SK-N-SH (cell line): ENCODE data around the gene PSKH1. TPM values are rescaled to one million over a fixed set of nuclear protein-coding genes. Genes with fewer than 3 reads are reported as not detected.
A peak's percentile ranks its signal among the peaks of the same experiment; 100 is the strongest.

Experiments used
- CTCF ChIA-PET: fragments of 300-600, 350-600 bp; formaldehyde crosslinking; extraction: SDS; loops from one replicate; lab custom pipeline; 2021; lab: Yijun Ruan, JAX
- POLR2A ChIA-PET: fragments of 350-600 bp; sonication (Branson Sonifier 250); formaldehyde crosslinking; extraction: SDS; loops from one replicate; lab custom pipeline; 2020; ENCODE audit warnings: antibody characterized with exemption, inconsistent platforms; lab: Yijun Ruan, JAX
- DNase-seq: peaks from one replicate; pipeline ENCODE4 v3.0.0; 2012
- H2AFZ ChIP-seq: fragments of 200-600 bp; sonication (generic); 2 replicates; pipeline ENCODE4 v1.8.1; 2016; ENCODE audit warnings: antibody characterized with exemption, mild to moderate bottlenecking, low read depth
- H3F3A ChIP-seq: fragments of 200-600 bp; sonication (generic); replicated peaks from 2 replicates; pipeline ENCODE3; 2016; ENCODE audit warnings: antibody characterized with exemption, mild to moderate bottlenecking; ENCODE audit not compliant: insufficient read depth
- H3K27ac ChIP-seq, 2 experiments: fragments of 200-500 bp in 1 of 2; fragments of 200-600 bp in 1 of 2; sonication (Bioruptor generic) in 1 of 2; sonication (generic), shearing (Covaris generic) in 1 of 2; 2 replicates each; pipeline versions ENCODE4 v1.5.1 to v1.6.1; 2014 to 2016; ENCODE audit warnings: low read depth in 2 of 2, inconsistent platforms in 1 of 2, low read length in 1 of 2, mild to moderate bottlenecking in 1 of 2, mixed read lengths in 1 of 2
- H3K27me3 ChIP-seq: fragments of 200-600 bp; sonication (generic), shearing (Covaris generic); 2 replicates; pipeline ENCODE4 v1.6.1; 2016; ENCODE audit warnings: mixed run types; ENCODE audit not compliant: insufficient read depth
- H3K36me3 ChIP-seq, 2 experiments: fragments of 200-500 bp in 1 of 2; fragments of 200-600 bp in 1 of 2; sonication (Bioruptor generic) in 1 of 2; sonication (generic) in 1 of 2; replicated peaks in 1 of 2; 2 replicates each; pipeline versions ENCODE3 to v1.5.1; 2014 to 2016; ENCODE audit warnings: low read length in 1 of 2, mild to moderate bottlenecking in 1 of 2; ENCODE audit not compliant: insufficient read depth in 2 of 2, control insufficient read depth in 1 of 2
- H3K4me1 ChIP-seq, 2 experiments: fragments of 200-500 bp in 1 of 2; fragments of 200-600 bp in 1 of 2; sonication (Bioruptor generic) in 1 of 2; sonication (generic), shearing (Covaris generic) in 1 of 2; 2 replicates each; pipeline versions ENCODE4 v1.5.1 to v1.6.1; 2014 to 2016; ENCODE audit warnings: low read depth in 1 of 2, low read length in 1 of 2, mixed run types in 1 of 2; ENCODE audit not compliant: insufficient read depth in 2 of 2, control insufficient read depth in 1 of 2
- H3K4me2 ChIP-seq: fragments of 200-600 bp; sonication (generic), shearing (Covaris generic); 2 replicates; pipeline ENCODE4 v1.6.1; 2017; ENCODE audit warnings: mixed run types
- H3K4me3 ChIP-seq, 2 experiments: fragments of 200-500 bp in 1 of 2; fragments of 200-600 bp in 1 of 2; sonication (Bioruptor generic) in 1 of 2; sonication (generic), shearing (Covaris generic) in 1 of 2; 2 replicates each; pipeline versions ENCODE4 v1.5.1 to v1.8.1; 2014 to 2016; ENCODE audit warnings: low read depth in 2 of 2, inconsistent platforms in 1 of 2, low read length in 1 of 2, mild to moderate bottlenecking in 1 of 2, mixed read lengths in 1 of 2, moderate library complexity in 1 of 2
- H3K79me2 ChIP-seq: fragments of 200-600 bp; sonication (generic); 2 replicates; pipeline ENCODE4 v1.8.1; 2017; ENCODE audit warnings: mild to moderate bottlenecking; ENCODE audit not compliant: insufficient read depth
- H3K9ac ChIP-seq: fragments of 200-600 bp; sonication (generic); 2 replicates; pipeline ENCODE4 v1.6.1; 2017; ENCODE audit warnings: mixed run types
- H3K9me2 ChIP-seq: fragments of 200-600 bp; sonication (generic); 2 replicates; pipeline ENCODE4 v1.6.1; 2017; ENCODE audit warnings: mixed run types
- H3K9me3 ChIP-seq: fragments of 200-600 bp; sonication (generic); 2 replicates; pipeline ENCODE4 v1.6.1; 2017; ENCODE audit warnings: mixed run types, mild to moderate bottlenecking, moderate library complexity
- H4K20me1 ChIP-seq: fragments of 200-600 bp; sonication (generic); 2 replicates; pipeline ENCODE4 v1.6.1; 2017; ENCODE audit warnings: mild to moderate bottlenecking, mixed run types; ENCODE audit not compliant: insufficient read depth
- CHD2 ChIP-seq: fragments of 150-350 bp; IDR thresholded peaks from 2 replicates; pipeline ENCODE4 v1.6.1; 2018; ENCODE audit warnings: low read length; ENCODE audit not compliant: partially characterized antibody
- ELF1 ChIP-seq: IDR thresholded peaks from 2 replicates; pipeline ENCODE4 v1.4.0; 2012
- EP300 ChIP-seq, 2 experiments: IDR thresholded peaks; 2 replicates each; pipeline versions ENCODE4 v1.4.0 to v1.6.1; 2012; ENCODE audit warnings: borderline replicate concordance in 1 of 2, low read depth in 1 of 2, low read length in 1 of 2
- FOXJ3 ChIP-seq: sonication (generic); formaldehyde crosslinking; IDR thresholded peaks from 2 replicates; pipeline ENCODE4 v1.5.1; 2020; ENCODE audit warnings: mild to moderate bottlenecking, missing genetic modification reagents
- GATA2 ChIP-seq: sonication (generic); formaldehyde crosslinking; IDR thresholded peaks from 2 replicates; pipeline ENCODE4 v1.5.0; 2020; ENCODE audit warnings: mild to moderate bottlenecking, missing genetic modification reagents
- MEF2A ChIP-seq: IDR thresholded peaks from 2 replicates; pipeline ENCODE4 v1.4.0; 2012; ENCODE audit warnings: low read depth, borderline replicate concordance
- MXI1 ChIP-seq: IDR thresholded peaks from 2 replicates; pipeline ENCODE4 v1.6.1; 2012; ENCODE audit warnings: mild to moderate bottlenecking, low read depth, low read length, improper control_type of control experiment
- POLR2AphosphoS5 ChIP-seq: IDR thresholded peaks from 2 replicates; pipeline ENCODE4 v1.6.1; 2012; ENCODE audit warnings: low read depth, low read length
- RAD21 ChIP-seq: IDR thresholded peaks from 2 replicates; pipeline ENCODE4 v1.6.1; 2012; ENCODE audit warnings: mild to moderate bottlenecking, low read length
- RCOR1 ChIP-seq: fragments of 150-350 bp; IDR thresholded peaks from 2 replicates; pipeline ENCODE4 v1.6.1; 2017; ENCODE audit warnings: antibody characterized with exemption, low read length
- SMC3 ChIP-seq: IDR thresholded peaks from 2 replicates; pipeline ENCODE4 v1.6.1; 2012; ENCODE audit warnings: low read depth, low read length, improper control_type of control experiment
- TEAD4 ChIP-seq: IDR thresholded peaks from 2 replicates; pipeline ENCODE4 v1.4.0; 2012; ENCODE audit warnings: mild to moderate bottlenecking, borderline replicate concordance; ENCODE audit not compliant: insufficient read depth
- WGBS: methylation state at CpG from one replicate; pipeline ENCODE4 v1.1.6; 2017; ENCODE audit warnings: low lambda C conversion rate; 5-methylcytosine and 5-hydroxymethylcytosine counted together
- polyA plus RNA-seq, 3 experiments: library from polyadenylated mRNA; depleted of rRNA; stranded (reverse); fragments of >200 nt; gene quantifications; 2 replicates each; pipeline ENCODE4 v1.2.3, GENCODE V29; 2012
- TF ChIP-seq, protein P1 (sequence below): fragments of 200-600 bp; sonication (generic); IDR thresholded peaks from 2 replicates; pipeline ENCODE4 v1.6.1; 2017; ENCODE audit warnings: antibody characterized with exemption, mild to moderate bottlenecking, moderate library complexity
- TF ChIP-seq, protein P2 (sequence below): IDR thresholded peaks from 2 replicates; pipeline ENCODE4 v1.4.0; 2012; ENCODE audit warnings: low read depth
- TF ChIP-seq, protein P3 (sequence below): fragments of 150-350 bp; IDR thresholded peaks from 2 replicates; pipeline ENCODE4 v1.6.1; 2016; ENCODE audit warnings: mild to moderate bottlenecking, low read depth, low read length
- TF ChIP-seq, protein P4 (sequence below): IDR thresholded peaks from 2 replicates; pipeline ENCODE4 v1.4.0; 2012; ENCODE audit warnings: low read depth, borderline replicate concordance
- TF ChIP-seq, protein P5 (sequence below): IDR thresholded peaks from 2 replicates; pipeline ENCODE4 v1.4.0; 2012; ENCODE audit warnings: low read depth, borderline replicate concordance

The PSKH1 gene
- polyA plus RNA-seq, 1 of the 3 experiments (the other 2 are of a cell fraction), result 30.1 TPM

DNA sequence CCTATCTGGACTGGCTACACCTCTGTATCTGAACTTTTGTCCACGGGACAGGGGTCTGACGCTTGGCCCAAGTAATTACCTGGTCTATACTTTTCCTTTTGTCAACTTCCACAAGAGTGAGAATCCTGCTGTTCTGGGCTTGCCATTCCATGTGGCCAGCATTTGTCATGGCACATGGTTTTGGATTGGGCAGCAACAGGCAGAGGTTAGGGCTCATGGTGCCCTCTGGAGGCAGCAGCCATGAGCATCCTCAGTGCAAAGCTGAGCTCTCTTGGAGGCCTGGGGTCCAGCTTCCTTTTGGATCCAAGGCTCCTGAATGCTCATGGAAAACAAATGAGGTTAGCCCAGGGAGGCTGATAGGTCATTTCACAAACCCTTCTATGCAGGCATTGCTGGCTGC, 27.7 kb upstream of the PSKH1 start:
- WGBS, result 100% methylated on average over 2 of the region's 2 CpGs
- Histone ChIP-seq H3K27me3 (no peaks in the 10 kb centered on the region), H4K20me1 (peaks cover 64% of the 10 kb centered on the region), H2AFZ (no peak overlapping the region), H3K27ac (no peak overlapping the region), H3F3A (peaks cover 8% of the 10 kb centered on the region), H3K4me3 (no peak overlapping the region), H3K9ac (no peak overlapping the region)
- POLR2A ChIA-PET, result interaction anchor here (0.9 kb wide), 1 partner anchor 20 kb away, joined by 4 read pairs; no protein-coding TSS in a partner anchor
- CTCF ChIA-PET, result interaction anchor here (1.3 to 3.9 kb wide), 4 partner anchors 18 to 344 kb away, joined by 3 to 26 read pairs (median 5); no protein-coding TSS in a partner anchor
- DNase-seq, result peak; percentile 64
- TF ChIP-seq MXI1 (peak; percentile 92), RAD21 (peak; percentile 61), CHD2 (no peak), SMC3 (peak; percentile 49)
- TF ChIP-seq, protein P1, sequence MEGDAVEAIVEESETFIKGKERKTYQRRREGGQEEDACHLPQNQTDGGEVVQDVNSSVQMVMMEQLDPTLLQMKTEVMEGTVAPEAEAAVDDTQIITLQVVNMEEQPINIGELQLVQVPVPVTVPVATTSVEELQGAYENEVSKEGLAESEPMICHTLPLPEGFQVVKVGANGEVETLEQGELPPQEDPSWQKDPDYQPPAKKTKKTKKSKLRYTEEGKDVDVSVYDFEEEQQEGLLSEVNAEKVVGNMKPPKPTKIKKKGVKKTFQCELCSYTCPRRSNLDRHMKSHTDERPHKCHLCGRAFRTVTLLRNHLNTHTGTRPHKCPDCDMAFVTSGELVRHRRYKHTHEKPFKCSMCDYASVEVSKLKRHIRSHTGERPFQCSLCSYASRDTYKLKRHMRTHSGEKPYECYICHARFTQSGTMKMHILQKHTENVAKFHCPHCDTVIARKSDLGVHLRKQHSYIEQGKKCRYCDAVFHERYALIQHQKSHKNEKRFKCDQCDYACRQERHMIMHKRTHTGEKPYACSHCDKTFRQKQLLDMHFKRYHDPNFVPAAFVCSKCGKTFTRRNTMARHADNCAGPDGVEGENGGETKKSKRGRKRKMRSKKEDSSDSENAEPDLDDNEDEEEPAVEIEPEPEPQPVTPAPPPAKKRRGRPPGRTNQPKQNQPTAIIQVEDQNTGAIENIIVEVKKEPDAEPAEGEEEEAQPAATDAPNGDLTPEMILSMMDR, result peak; percentile 55
- TF ChIP-seq, protein P2, sequence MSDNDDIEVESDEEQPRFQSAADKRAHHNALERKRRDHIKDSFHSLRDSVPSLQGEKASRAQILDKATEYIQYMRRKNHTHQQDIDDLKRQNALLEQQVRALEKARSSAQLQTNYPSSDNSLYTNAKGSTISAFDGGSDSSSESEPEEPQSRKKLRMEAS, result peak; percentile 47
- TF ChIP-seq, all 33 proteins: peak for 5
- Histone ChIP-seq H3K4me2 (no peak overlapping the region), H3K9me3 (no peaks in the 10 kb centered on the region), H3K79me2 (peaks cover 78% of the 10 kb centered on the region), H3K9me2 (no peaks in the 10 kb centered on the region), H3K4me1 (peaks cover 2 to 8% of the 10 kb centered on the region in 2 experiments; a peak in 2 of 4 replicates), H3K36me3 (peaks cover 50 to 52% of the 10 kb centered on the region in 2 experiments)

DNA sequence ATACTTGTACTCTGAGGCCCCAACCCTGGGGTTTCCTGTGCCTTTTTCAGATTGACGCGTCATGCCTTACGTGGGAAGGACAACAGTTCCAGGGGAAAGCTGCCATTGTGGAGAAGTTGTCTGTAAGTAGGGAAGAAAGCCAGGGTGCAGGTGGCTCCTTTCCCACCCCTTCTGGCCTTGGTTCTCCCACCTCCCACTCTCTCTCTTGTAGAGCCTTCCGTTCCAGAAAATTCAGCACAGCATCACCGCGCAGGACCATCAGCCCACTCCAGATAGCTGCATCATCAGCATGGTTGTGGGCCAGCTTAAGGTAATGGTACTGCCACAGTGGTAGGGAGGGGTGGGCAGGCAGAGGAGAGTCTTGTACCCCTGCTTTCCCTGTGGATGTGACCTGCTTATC, 24.8 kb upstream of the PSKH1 start:
- peaks cover 58% of the 10 kb centered on the region for H3K79me2 ChIP-seq
- H3K4me2 ChIP-seq, result no peak overlapping the region
- DNase-seq, result no peak
- H3K4me3 ChIP-seq, result no peak overlapping the region
- no peak overlapping the region for H3K27ac ChIP-seq
- H3K9me2 ChIP-seq, result no peaks in the 10 kb centered on the region
- peaks cover 35% of the 10 kb centered on the region for H4K20me1 ChIP-seq
- peaks cover 43 to 54% of the 10 kb centered on the region in 2 experiments for H3K36me3 ChIP-seq
- H3K4me1 ChIP-seq, result peaks cover 0 to 4% of the 10 kb centered on the region in 2 experiments; a peak in 1 of 4 replicates
- CTCF ChIA-PET, result no interaction called here
- POLR2A ChIA-PET, result no interaction called here
- TF ChIP-seq POLR2AphosphoS5, result no peak
- TF ChIP-seq, protein P3, sequence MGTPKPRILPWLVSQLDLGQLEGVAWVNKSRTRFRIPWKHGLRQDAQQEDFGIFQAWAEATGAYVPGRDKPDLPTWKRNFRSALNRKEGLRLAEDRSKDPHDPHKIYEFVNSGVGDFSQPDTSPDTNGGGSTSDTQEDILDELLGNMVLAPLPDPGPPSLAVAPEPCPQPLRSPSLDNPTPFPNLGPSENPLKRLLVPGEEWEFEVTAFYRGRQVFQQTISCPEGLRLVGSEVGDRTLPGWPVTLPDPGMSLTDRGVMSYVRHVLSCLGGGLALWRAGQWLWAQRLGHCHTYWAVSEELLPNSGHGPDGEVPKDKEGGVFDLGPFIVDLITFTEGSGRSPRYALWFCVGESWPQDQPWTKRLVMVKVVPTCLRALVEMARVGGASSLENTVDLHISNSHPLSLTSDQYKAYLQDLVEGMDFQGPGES, result no peak
- TF ChIP-seq GATA2 (CRISPR knock-in tag), result no peak
- TF ChIP-seq MEF2A, result no peak
- TF ChIP-seq RAD21, result no peak
- TF ChIP-seq, protein P4, sequence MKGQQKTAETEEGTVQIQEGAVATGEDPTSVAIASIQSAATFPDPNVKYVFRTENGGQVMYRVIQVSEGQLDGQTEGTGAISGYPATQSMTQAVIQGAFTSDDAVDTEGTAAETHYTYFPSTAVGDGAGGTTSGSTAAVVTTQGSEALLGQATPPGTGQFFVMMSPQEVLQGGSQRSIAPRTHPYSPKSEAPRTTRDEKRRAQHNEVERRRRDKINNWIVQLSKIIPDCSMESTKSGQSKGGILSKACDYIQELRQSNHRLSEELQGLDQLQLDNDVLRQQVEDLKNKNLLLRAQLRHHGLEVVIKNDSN, result no peak
- no peak for TF ChIP-seq ELF1
- TF ChIP-seq RCOR1, result no peak
- TF ChIP-seq, protein P5, sequence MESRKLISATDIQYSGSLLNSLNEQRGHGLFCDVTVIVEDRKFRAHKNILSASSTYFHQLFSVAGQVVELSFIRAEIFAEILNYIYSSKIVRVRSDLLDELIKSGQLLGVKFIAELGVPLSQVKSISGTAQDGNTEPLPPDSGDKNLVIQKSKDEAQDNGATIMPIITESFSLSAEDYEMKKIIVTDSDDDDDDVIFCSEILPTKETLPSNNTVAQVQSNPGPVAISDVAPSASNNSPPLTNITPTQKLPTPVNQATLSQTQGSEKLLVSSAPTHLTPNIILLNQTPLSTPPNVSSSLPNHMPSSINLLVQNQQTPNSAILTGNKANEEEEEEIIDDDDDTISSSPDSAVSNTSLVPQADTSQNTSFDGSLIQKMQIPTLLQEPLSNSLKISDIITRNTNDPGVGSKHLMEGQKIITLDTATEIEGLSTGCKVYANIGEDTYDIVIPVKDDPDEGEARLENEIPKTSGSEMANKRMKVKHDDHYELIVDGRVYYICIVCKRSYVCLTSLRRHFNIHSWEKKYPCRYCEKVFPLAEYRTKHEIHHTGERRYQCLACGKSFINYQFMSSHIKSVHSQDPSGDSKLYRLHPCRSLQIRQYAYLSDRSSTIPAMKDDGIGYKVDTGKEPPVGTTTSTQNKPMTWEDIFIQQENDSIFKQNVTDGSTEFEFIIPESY, result no peak
- no peak for TF ChIP-seq EP300 (IDR thresholded peaks at IDR 0.05; ENCODE audit: borderline replicate concordance in 1 of 2, low read depth in 1 of 2, low read length in 1 of 2)
- TF ChIP-seq FOXJ3 (CRISPR knock-in tag), result no peak
- TF ChIP-seq SMC3, result no peak
- TF ChIP-seq, protein P1, result no peak
- TF ChIP-seq TEAD4, result no peak
- WGBS, result 97% methylated on average over 6 of the region's 6 CpGs
- H3K27me3 ChIP-seq, result no peaks in the 10 kb centered on the region
- H2AFZ ChIP-seq, result no peak overlapping the region
- H3K9me3 ChIP-seq, result no peaks in the 10 kb centered on the region
- no peak overlapping the region for H3K9ac ChIP-seq
- H3F3A ChIP-seq, result peaks cover 28% of the 10 kb centered on the region
